GM23338 (cell line): ENCODE measurements around the gene PRKCH. TPM values are rescaled to one million over a fixed set of nuclear protein-coding genes. Genes with fewer than 3 reads are reported as not detected.

Experiments used
- ATAC-seq: fragments of 200-7000 bp; cut with Tn5 transposase; 3 replicates; pipeline ENCODE4 v1.9.1; 2020
- DNase-seq: peaks from one replicate; pipeline ENCODE4 v3.0.0-alpha.2; 2015; ENCODE audit warnings: low spot score
- H2AFZ ChIP-seq: fragments of 200-600 bp; sonication (generic); 2 replicates; pipeline ENCODE4 v1.8.0; 2016; ENCODE audit warnings: antibody characterized with exemption, mild to moderate bottlenecking, moderate library complexity
- H3F3A ChIP-seq: fragments of 200-600 bp; sonication (generic); replicated peaks from 2 replicates; pipeline ENCODE4 v1.8.0; 2017; ENCODE audit warnings: antibody characterized with exemption, mixed run types, low read depth
- H3K27ac ChIP-seq: fragments of 200-600 bp; sonication (generic); 2 replicates; pipeline ENCODE4 v1.6.1; 2016; ENCODE audit warnings: low read depth
- H3K27me3 ChIP-seq: fragments of 200-600 bp; sonication (generic); 2 replicates; pipeline ENCODE4 v1.8.0; 2016; ENCODE audit warnings: mild to moderate bottlenecking, mixed run types, moderate library complexity; ENCODE audit not compliant: insufficient read depth
- H3K36me3 ChIP-seq: fragments of 200-600 bp; sonication (generic); 2 replicates; pipeline ENCODE4 v1.8.0; 2016; ENCODE audit warnings: mild to moderate bottlenecking; ENCODE audit not compliant: insufficient read depth
- H3K4me1 ChIP-seq: fragments of 200-600 bp; sonication (generic); 2 replicates; pipeline ENCODE4 v1.8.0; 2016; ENCODE audit warnings: mild to moderate bottlenecking, moderate library complexity; ENCODE audit not compliant: insufficient read depth
- H3K4me2 ChIP-seq: fragments of 200-600 bp; sonication (generic); 2 replicates; pipeline ENCODE4 v1.7.1; 2017; ENCODE audit warnings: mixed run types
- H3K4me3 ChIP-seq: fragments of 200-600 bp; sonication (generic); 2 replicates; pipeline ENCODE4 v1.6.1; 2016; ENCODE audit warnings: mixed run types
- H3K79me2 ChIP-seq: fragments of 200-600 bp; sonication (generic); replicated peaks from 2 replicates; pipeline ENCODE4 v1.8.0; 2017; ENCODE audit warnings: mild to moderate bottlenecking; ENCODE audit not compliant: insufficient read depth
- H3K9me2 ChIP-seq: fragments of 200-600 bp; sonication (generic); 2 replicates; pipeline ENCODE4 v1.8.0; 2017; ENCODE audit not compliant: insufficient read depth
- H4K20me1 ChIP-seq: fragments of 200-600 bp; sonication (generic); replicated peaks from 2 replicates; pipeline ENCODE4 v1.8.0; 2017; ENCODE audit warnings: mild to moderate bottlenecking; ENCODE audit not compliant: insufficient read depth
- H3K27ac Mint-ChIP-seq: 2 replicates; pipeline ENCODE4 v1.8.0; 2020; ENCODE audit warnings: inconsistent platforms, mild to moderate bottlenecking, moderate library complexity, mixed read lengths
- H3K27me3 Mint-ChIP-seq: 3 replicates; pipeline ENCODE4 v1.8.0; 2022; ENCODE audit warnings: low read depth, mild to moderate bottlenecking, moderate library complexity, mixed read lengths, inconsistent platforms; ENCODE audit not compliant: insufficient read depth, poor library complexity
- H3K36me3 Mint-ChIP-seq: 3 replicates; pipeline ENCODE4 v1.8.0; 2021; ENCODE audit warnings: low read depth, mild to moderate bottlenecking, inconsistent platforms, moderate library complexity, mixed read lengths
- H3K4me1 Mint-ChIP-seq: 3 replicates; pipeline ENCODE4 v1.8.0; 2020; ENCODE audit warnings: mild to moderate bottlenecking, inconsistent platforms, mixed read lengths
- H3K4me3 Mint-ChIP-seq: 3 replicates; pipeline ENCODE4 v1.8.0; 2021; ENCODE audit warnings: moderate library complexity, mild to moderate bottlenecking, inconsistent platforms, mixed read lengths
- H3K9me3 Mint-ChIP-seq: 3 replicates; pipeline ENCODE4 v1.8.0; 2020; ENCODE audit warnings: moderate library complexity, mild to moderate bottlenecking, inconsistent platforms, mixed read lengths
- CREB1 ChIP-seq: fragments of 250-450 bp; sonication (Bioruptor Pico); IDR thresholded peaks from 2 replicates; pipeline ENCODE4 v1.5.0; 2020; ENCODE audit warnings: low read depth, mild to moderate bottlenecking, moderate library complexity
- CTCF ChIP-seq, 2 experiments: fragments of 200-600 bp in 1 of 2; sonication (generic) in 1 of 2; conservative IDR thresholded peaks; 2 replicates each; pipeline versions ENCODE4 v1.5.1 to v1.6.1; 2016 to 2017; ENCODE audit warnings: antibody characterized with exemption in 2 of 2, low read depth in 2 of 2, mild to moderate bottlenecking in 2 of 2, moderate library complexity in 1 of 2
- EZH2 ChIP-seq: fragments of 200-600 bp; sonication (generic); IDR thresholded peaks from one replicate; pipeline ENCODE4 v1.8.0; 2017; ENCODE audit warnings: antibody characterized with exemption, mild to moderate bottlenecking, low read depth; ENCODE audit not compliant: unreplicated experiment
- EZH2phosphoT487 ChIP-seq: fragments of 200-600 bp; sonication (generic); IDR thresholded peaks from one replicate; pipeline ENCODE4 v1.8.1; 2018; ENCODE audit warnings: antibody characterized with exemption; ENCODE audit not compliant: unreplicated experiment
- JUNB ChIP-seq: IDR thresholded peaks from one replicate; pipeline ENCODE4 v1.6.1; 2016; ENCODE audit warnings: antibody characterized with exemption; ENCODE audit not compliant: unreplicated experiment
- NANOG ChIP-seq: IDR thresholded peaks from 2 replicates; pipeline ENCODE4 v1.6.1; 2016; ENCODE audit warnings: antibody characterized with exemption, borderline replicate concordance
- POLR2AphosphoS5 ChIP-seq: IDR thresholded peaks from 2 replicates; pipeline ENCODE4 v1.6.1; 2016; ENCODE audit warnings: antibody characterized with exemption, low read depth
- REST ChIP-seq: IDR thresholded peaks from one replicate; pipeline ENCODE4 v1.6.1; 2018; ENCODE audit warnings: antibody characterized with exemption; ENCODE audit not compliant: unreplicated experiment
- STAT1 ChIP-seq: IDR thresholded peaks from one replicate; pipeline ENCODE4 v1.6.1; 2016; ENCODE audit warnings: antibody characterized with exemption; ENCODE audit not compliant: unreplicated experiment
- ZNF114 ChIP-seq: fragments of 250-450 bp; sonication (Bioruptor Pico); IDR thresholded peaks from 2 replicates; pipeline ENCODE4 v1.5.0; 2020; ENCODE audit warnings: mild to moderate bottlenecking, moderate library complexity
- ZNF331 ChIP-seq: fragments of 250-450 bp; sonication (Bioruptor Pico); IDR thresholded peaks from 2 replicates; pipeline ENCODE4 v1.5.0; 2020; ENCODE audit warnings: low read depth, mild to moderate bottlenecking, moderate library complexity
- polyA plus RNA-seq: library from polyadenylated mRNA; unstranded; fragments of >200 nt; fragmentation: Nextera tagmentation; extraction: Ambion mirVana; gene quantifications from 2 replicates; pipeline ENCODE4 v1.2.1, GENCODE V29; 2016
- total RNA-seq: library from RNA; depleted of rRNA; stranded (reverse); fragments of >200 nt; shearing (Covaris generic); gene quantifications from 2 replicates; pipeline ENCODE4 v1.2.3, GENCODE V29; 2014
- TF ChIP-seq, protein P1 (sequence below): fragments of 250-450 bp; sonication (Bioruptor Pico); IDR thresholded peaks from 2 replicates; pipeline ENCODE4 v1.5.0; 2020; ENCODE audit warnings: mild to moderate bottlenecking, moderate library complexity
- TF ChIP-seq, protein P2 (sequence below): IDR thresholded peaks from 2 replicates; pipeline ENCODE4 v1.6.1; 2016; ENCODE audit warnings: antibody characterized with exemption

Gene PRKCH
- total and polyA plus RNA-seq, 2 experiments from 2014 or later: 5.4 to 10.1 TPM

GRCh38 chr14:61573321-61573720 is 251.9 kb downstream of the PRKCH start:
- TF ChIP-seq POLR2AphosphoS5 (no peak), CREB1 (CRISPR knock-in tag) (no peak), EZH2 (no peak), NANOG (no peak), ZNF331 (CRISPR knock-in tag) (no peak), STAT1 (no peak), EZH2phosphoT487 (no peak), REST (no peak), ZNF114 (CRISPR knock-in tag) (no peak), JUNB (no peak), CTCF (conservative IDR thresholded peaks at IDR 0.05; ENCODE audit: low read depth in 2 of 2) (no peak)
- TF ChIP-seq, protein P1, sequence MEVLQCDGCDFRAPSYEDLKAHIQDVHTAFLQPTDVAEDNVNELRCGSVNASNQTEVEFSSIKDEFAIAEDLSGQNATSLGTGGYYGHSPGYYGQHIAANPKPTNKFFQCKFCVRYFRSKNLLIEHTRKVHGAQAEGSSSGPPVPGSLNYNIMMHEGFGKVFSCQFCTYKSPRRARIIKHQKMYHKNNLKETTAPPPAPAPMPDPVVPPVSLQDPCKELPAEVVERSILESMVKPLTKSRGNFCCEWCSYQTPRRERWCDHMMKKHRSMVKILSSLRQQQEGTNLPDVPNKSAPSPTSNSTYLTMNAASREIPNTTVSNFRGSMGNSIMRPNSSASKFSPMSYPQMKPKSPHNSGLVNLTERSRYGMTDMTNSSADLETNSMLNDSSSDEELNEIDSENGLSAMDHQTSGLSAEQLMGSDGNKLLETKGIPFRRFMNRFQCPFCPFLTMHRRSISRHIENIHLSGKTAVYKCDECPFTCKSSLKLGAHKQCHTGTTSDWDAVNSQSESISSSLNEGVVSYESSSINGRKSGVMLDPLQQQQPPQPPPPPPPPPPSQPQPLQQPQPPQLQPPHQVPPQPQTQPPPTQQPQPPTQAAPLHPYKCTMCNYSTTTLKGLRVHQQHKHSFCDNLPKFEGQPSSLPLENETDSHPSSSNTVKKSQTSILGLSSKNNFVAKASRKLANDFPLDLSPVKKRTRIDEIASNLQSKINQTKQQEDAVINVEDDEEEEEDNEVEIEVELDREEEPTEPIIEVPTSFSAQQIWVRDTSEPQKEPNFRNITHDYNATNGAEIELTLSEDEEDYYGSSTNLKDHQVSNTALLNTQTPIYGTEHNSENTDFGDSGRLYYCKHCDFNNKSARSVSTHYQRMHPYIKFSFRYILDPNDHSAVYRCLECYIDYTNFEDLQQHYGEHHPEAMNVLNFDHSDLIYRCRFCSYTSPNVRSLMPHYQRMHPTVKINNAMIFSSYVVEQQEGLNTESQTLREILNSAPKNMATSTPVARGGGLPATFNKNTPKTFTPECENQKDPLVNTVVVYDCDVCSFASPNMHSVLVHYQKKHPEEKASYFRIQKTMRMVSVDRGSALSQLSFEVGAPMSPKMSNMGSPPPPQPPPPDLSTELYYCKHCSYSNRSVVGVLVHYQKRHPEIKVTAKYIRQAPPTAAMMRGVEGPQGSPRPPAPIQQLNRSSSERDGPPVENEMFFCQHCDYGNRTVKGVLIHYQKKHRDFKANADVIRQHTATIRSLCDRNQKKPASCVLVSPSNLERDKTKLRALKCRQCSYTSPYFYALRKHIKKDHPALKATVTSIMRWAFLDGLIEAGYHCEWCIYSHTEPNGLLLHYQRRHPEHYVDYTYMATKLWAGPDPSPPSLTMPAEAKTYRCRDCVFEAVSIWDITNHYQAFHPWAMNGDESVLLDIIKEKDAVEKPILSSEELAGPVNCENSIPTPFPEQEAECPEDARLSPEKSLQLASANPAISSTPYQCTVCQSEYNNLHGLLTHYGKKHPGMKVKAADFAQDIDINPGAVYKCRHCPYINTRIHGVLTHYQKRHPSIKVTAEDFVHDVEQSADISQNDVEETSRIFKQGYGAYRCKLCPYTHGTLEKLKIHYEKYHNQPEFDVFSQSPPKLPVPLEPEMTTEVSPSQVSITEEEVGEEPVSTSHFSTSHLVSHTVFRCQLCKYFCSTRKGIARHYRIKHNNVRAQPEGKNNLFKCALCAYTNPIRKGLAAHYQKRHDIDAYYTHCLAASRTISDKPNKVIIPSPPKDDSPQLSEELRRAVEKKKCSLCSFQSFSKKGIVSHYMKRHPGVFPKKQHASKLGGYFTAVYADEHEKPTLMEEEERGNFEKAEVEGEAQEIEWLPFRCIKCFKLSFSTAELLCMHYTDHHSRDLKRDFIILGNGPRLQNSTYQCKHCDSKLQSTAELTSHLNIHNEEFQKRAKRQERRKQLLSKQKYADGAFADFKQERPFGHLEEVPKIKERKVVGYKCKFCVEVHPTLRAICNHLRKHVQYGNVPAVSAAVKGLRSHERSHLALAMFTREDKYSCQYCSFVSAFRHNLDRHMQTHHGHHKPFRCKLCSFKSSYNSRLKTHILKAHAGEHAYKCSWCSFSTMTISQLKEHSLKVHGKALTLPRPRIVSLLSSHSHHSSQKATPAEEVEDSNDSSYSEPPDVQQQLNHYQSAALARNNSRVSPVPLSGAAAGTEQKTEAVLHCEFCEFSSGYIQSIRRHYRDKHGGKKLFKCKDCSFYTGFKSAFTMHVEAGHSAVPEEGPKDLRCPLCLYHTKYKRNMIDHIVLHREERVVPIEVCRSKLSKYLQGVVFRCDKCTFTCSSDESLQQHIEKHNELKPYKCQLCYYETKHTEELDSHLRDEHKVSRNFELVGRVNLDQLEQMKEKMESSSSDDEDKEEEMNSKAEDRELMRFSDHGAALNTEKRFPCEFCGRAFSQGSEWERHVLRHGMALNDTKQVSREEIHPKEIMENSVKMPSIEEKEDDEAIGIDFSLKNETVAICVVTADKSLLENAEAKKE (CRISPR knock-in tag): no peak
- TF ChIP-seq, protein P2, sequence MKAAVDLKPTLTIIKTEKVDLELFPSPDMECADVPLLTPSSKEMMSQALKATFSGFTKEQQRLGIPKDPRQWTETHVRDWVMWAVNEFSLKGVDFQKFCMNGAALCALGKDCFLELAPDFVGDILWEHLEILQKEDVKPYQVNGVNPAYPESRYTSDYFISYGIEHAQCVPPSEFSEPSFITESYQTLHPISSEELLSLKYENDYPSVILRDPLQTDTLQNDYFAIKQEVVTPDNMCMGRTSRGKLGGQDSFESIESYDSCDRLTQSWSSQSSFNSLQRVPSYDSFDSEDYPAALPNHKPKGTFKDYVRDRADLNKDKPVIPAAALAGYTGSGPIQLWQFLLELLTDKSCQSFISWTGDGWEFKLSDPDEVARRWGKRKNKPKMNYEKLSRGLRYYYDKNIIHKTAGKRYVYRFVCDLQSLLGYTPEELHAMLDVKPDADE: no peak
- no peak for DNase-seq

More at GRCh38 chr14:61573321-61573720, 251.9 kb downstream of the PRKCH start:
- Histone ChIP-seq H3K27ac (no peak overlapping the region), H3F3A (0 out of 2 replicates have a peak, but pooled peaks cover 5% of the 10 kb centered on the region), H3K79me2 (no peaks in the 10 kb centered on the region), H3K4me3 (no peak overlapping the region), H3K27me3 (peaks cover 7% of the 10 kb centered on the region), H3K4me2 (no peak overlapping the region), H3K36me3 (no peaks in the 10 kb centered on the region), H3K9me2 (no peaks in the 10 kb centered on the region), H2AFZ (peak overlapping the region; percentile 63; the same call in 1 of the 2 replicates), H4K20me1 (no peaks in the 10 kb centered on the region), H3K4me1 (peaks cover 13% of the 10 kb centered on the region)
- Mint-ChIP-seq H3K4me1 (peaks cover 20% of the 10 kb centered on the region), H3K27me3 (peaks cover 8% of the 10 kb centered on the region), H3K4me3 (no peak overlapping the region), H3K36me3 (no peaks in the 10 kb centered on the region), H3K27ac (no peak overlapping the region), H3K9me3 (no peaks in the 10 kb centered on the region)
- no peak for ATAC-seq
